Kidney (tissue), 14 donors: ENCODE measurements around the gene GPRIN3. TPM values are rescaled to one million over a fixed set of nuclear protein-coding genes. Genes with fewer than 3 reads are reported as not detected.

Source experiments
- DNase-seq, 5 donors: peaks; one replicate each; pipeline ENCODE4 v3.0.0-alpha.2; 2013 to 2020
- FAIRE-seq: peaks from 2 replicates; lab custom pipeline; 2012; peaks lifted over from hg19 to GRCh38; lab: Jason Lieb, UNC
- H3K27ac ChIP-seq, 2 donors: one replicate each; pipeline ENCODE4 v1.7.0; 2013; ENCODE audit warnings: low read depth in 2 of 2, low read length in 2 of 2, inconsistent platforms in 1 of 2
- H3K27me3 ChIP-seq: one replicate; pipeline ENCODE4 v1.7.1; 2013; ENCODE audit warnings: low read length, inconsistent platforms; ENCODE audit not compliant: control insufficient read depth, insufficient read depth
- H3K36me3 ChIP-seq, 3 donors: one replicate each; pipeline versions ENCODE4 v1.7.0 to v1.7.1; 2013; ENCODE audit warnings: low read length in 3 of 3, control low read depth in 1 of 3, inconsistent platforms in 1 of 3; ENCODE audit not compliant: insufficient read depth in 3 of 3, control insufficient read depth in 2 of 3
- H3K4me1 ChIP-seq, 3 donors: one replicate each; pipeline versions ENCODE4 v1.7.0 to v1.7.1; 2013; ENCODE audit warnings: low read length in 3 of 3, inconsistent platforms in 1 of 3, low read depth in 1 of 3; ENCODE audit not compliant: control insufficient read depth in 2 of 3, insufficient read depth in 2 of 3
- H3K4me3 ChIP-seq, 3 donors: one replicate each; pipeline versions ENCODE4 v1.7.0 to v1.8.1; 2013; ENCODE audit warnings: low read length in 3 of 3, control low read depth in 1 of 3, inconsistent platforms in 1 of 3
- H3K9ac ChIP-seq, 3 donors: one replicate each; pipeline versions ENCODE4 v1.7.0 to v1.7.1; 2013; ENCODE audit warnings: low read length in 3 of 3, control low read depth in 1 of 3, inconsistent platforms in 1 of 3
- H3K9me3 ChIP-seq, 3 donors: one replicate each; pipeline versions ENCODE4 v1.7.0 to v1.7.1; 2013; ENCODE audit warnings: low read length in 3 of 3, control low read depth in 1 of 3, inconsistent platforms in 1 of 3; ENCODE audit not compliant: control insufficient read depth in 2 of 3, insufficient read depth in 1 of 3
- intact Hi-C: fragments of 100-400 bp; cut with DNase I; formaldehyde crosslinking; loops from one replicate; pipeline ENCODE4 v1.11.1; 2022
- polyA plus RNA-seq: library from polyadenylated mRNA; stranded (reverse); fragments of 350-450 nt; fragmentation: Illumina TruSeq; extraction: RNeasy Lipid Tissue Mini Kit (QIAGEN cat#74804); gene quantifications from one replicate; pipeline ENCODE4 v1.2.3, GENCODE V29; 2014; ENCODE audit warnings: low read depth, low replicate concordance; ENCODE audit not compliant: insufficient read depth
- total RNA-seq: library from RNA; stranded (reverse); fragmentation: NEBNext Ultra II Directional; extraction: Animal tissue kit (Norgen Biotek cat#: 25700); gene quantifications from one replicate; pipeline ENCODE4 v1.2.1, GENCODE V29; 2021
- TF ChIP-seq, protein P1 (sequence below): IDR thresholded peaks from 3 replicates; pipeline ENCODE4 v1.5.1; 2012; ENCODE audit warnings: mild to moderate bottlenecking, moderate library complexity, borderline replicate concordance; ENCODE audit not compliant: insufficient read depth; ENCODE audit errors: extremely low read depth
- donor health status: control.
- donor health status: control.
- donor health status: control.
- donor health status: control.
- donor health status: control.
- donor health status: DM: yes; HTN: yes; CAD: no.
- donor health status: Normal renal cell carcinoma (clear cell type).

The GPRIN3 gene
- total and polyA plus RNA-seq, 2 donors from 2014 or later, result 2.2 to 15.2 TPM

DNA sequence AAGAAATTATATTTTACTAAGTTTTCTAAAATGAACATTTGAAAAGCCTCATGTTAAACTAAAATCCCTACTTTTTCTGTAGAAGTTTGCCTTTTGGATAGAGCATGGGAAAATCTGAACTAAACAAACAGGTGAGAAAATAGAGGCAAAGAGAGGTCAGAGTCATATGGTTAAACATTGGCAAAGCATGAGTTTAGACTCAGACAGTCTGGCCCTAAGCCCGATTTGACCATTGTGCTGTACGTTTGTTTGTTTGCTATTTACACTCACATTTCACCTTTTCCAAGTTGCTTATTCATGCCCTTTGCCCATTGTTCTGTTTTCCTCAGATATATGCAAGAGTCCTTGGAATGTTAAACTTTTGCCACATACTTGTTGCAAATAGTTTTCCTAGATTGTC is 110.9 kb downstream of the GPRIN3 start:
- Histone ChIP-seq H3K4me3 (no peak overlapping the region), H3K27ac (no peak overlapping the region), H3K36me3 (no peaks in the 10 kb centered on the region), H3K9me3 (no peaks in the 10 kb centered on the region), H3K9ac (no peak overlapping the region), H3K27me3 (no peaks in the 10 kb centered on the region), H3K4me1 (peaks cover 0 to 4% (median 3%) of the 10 kb centered on the region in 3 donors)
- intact Hi-C loops, result no loop called here
- DNase-seq (peak in 2 of 5 donors; percentile 28 to 63), FAIRE-seq (peak; percentile 82)
- TF ChIP-seq, protein P1, sequence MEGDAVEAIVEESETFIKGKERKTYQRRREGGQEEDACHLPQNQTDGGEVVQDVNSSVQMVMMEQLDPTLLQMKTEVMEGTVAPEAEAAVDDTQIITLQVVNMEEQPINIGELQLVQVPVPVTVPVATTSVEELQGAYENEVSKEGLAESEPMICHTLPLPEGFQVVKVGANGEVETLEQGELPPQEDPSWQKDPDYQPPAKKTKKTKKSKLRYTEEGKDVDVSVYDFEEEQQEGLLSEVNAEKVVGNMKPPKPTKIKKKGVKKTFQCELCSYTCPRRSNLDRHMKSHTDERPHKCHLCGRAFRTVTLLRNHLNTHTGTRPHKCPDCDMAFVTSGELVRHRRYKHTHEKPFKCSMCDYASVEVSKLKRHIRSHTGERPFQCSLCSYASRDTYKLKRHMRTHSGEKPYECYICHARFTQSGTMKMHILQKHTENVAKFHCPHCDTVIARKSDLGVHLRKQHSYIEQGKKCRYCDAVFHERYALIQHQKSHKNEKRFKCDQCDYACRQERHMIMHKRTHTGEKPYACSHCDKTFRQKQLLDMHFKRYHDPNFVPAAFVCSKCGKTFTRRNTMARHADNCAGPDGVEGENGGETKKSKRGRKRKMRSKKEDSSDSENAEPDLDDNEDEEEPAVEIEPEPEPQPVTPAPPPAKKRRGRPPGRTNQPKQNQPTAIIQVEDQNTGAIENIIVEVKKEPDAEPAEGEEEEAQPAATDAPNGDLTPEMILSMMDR, result no peak

DNA sequence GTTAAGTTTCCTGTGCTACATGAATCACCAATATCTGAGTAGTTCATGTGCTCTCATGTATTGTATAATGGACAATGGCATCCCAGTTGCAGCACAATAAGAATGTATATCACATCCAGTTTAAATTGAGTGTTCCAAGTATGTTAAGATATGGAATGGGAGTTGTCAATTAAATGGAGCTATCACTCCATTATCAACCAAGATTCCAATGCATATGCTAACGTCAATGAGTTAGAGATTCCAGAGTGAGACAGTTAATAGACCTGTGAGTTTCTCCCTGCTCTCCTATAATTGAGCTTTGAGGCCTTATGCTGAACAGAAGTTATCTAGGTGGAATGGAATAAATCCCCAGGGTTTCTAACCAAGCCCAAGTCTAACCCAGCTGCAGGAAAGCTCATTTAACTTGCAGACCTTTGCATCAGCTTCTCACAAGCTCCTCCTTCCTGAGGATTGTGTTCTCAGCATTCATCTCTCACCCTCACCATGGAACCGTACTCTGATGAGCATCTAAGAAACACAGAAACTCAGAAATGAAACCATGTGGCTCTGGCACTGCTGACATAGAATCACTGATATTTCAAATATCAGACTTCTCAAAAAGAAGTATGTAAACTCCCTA is 111.4 kb downstream of the GPRIN3 start:
- DNase-seq (peak in 1 of 5 donors; percentile 19), FAIRE-seq (no peak)
- TF ChIP-seq, protein P1, result no peak
- Histone ChIP-seq H3K27ac (no peak overlapping the region), H3K36me3 (no peaks in the 10 kb centered on the region), H3K9me3 (no peaks in the 10 kb centered on the region), H3K9ac (no peak overlapping the region), H3K27me3 (no peaks in the 10 kb centered on the region), H3K4me3 (no peak overlapping the region), H3K4me1 (peaks cover 0 to 4% (median 3%) of the 10 kb centered on the region in 3 donors)
- intact Hi-C loops, result no loop called here

DNA sequence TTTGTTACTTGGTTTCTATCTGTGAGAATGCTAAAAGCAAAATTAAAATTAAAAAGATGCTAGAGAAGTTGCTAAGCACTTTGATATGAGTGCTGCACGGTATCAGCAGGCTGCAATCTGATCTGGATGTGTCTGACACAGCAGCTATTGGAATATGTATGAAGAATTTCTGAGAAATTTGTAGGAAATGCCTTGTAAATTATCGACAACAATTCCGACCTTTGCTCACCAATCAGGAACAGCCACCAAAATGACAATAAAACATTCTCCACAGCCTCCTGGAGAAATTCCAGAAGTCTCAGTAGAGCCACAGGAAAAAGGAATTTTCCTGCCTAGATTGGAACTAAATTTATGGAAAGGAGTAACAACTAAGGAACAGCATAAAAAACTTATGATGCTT is 113.8 kb downstream of the GPRIN3 start:
- no peaks in the 10 kb centered on the region for H3K27me3 ChIP-seq
- peak in 2 of 5 donors; percentile 59 for DNase-seq
- TF ChIP-seq, protein P1, result no peak
- no peak overlapping the region for H3K27ac ChIP-seq
- FAIRE-seq, result no peak
- no peaks in the 10 kb centered on the region for H3K9me3 ChIP-seq
- H3K4me1 ChIP-seq, result peaks cover 0 to 4% (median 3%) of the 10 kb centered on the region in 3 donors
- H3K36me3 ChIP-seq, result no peaks in the 10 kb centered on the region
- intact Hi-C loops, result no loop called here
- no peak overlapping the region for H3K4me3 ChIP-seq
- no peak overlapping the region for H3K9ac ChIP-seq

Other genes starting within 250 kb of the GPRIN3 start
- gene TIGD2, start 196.3 kb downstream of the GPRIN3 start, total RNA-seq, result 9.1 TPM
- gene TIGD2, start 196.3 kb downstream of the GPRIN3 start, polyA plus RNA-seq, result 5.1 TPM